ENCODE results near the gene LDHA.
A peak's percentile ranks its signal among the peaks of the same experiment; 100 is the strongest.

Gene LDHA

GRCh38 chr11:18394275-18394927 lies at the start of gene LDHA:
LDHA (plus strand) TSS chr11:18394563; CDS start chr11:18396843, 2,280 bp downstream.
- peak; percentile 98 for DNase-seq

- no peak for DNase-seq
These were observed 46.8 kb upstream of the LDHA start for GRCh38 chr11:18347471-18348125.

- no peak for DNase-seq
These were observed 41.8 kb upstream of the LDHA start for GRCh38 chr11:18352581-18352980.

DNA sequence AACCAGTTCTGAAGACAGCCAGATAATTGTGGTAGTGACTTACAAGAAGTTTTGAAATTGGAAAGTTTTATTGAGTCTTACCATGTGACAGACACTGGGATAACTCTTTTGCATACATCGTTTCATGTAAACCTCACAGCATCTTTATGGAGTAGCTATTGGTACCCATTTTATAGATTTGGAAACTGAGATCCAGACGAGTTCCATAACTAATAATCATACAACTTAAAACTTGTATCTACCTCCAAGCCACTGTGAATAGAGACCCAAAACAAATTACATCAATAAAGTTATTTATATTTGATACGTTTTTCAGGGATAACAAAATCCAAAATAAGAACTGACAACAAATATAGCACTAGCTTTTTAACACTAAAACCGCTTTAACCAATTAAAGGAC lies 35.7 kb upstream of the LDHA start:
- DNase-seq, result no peak

GRCh38 chr11:18361154-18361553 lies 33.2 kb upstream of the LDHA start:
- no peak for DNase-seq

DNA sequence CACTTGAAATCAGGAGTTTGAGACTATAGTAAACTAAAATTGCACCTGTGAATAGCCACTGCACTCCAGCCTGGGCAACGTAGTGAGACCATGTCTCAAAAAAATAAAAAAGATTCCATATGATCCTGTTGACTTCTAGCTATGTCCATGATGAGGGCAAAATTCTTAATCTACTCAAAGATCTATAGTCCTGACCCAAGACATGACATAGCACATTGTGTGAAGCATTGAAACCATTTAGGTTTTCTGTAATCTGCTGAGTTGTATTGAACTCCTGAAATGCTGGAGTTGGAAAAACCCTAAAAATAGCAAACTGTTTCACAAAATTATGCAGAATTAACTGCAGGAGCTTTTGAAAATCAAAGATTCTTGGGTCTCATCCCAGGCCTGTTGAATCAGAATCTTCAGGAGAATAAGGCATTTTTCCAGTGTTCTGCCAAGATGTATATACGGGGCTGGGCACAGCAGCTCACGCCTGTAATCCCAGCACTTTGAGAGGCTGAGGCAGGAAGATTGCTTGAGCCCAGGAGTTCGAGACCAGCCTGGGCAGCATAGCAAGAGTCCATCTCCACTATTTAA lies 29.8 kb upstream of the LDHA start:
- DNase-seq, result no peak

- no peak for DNase-seq
These were observed 28.6 kb upstream of the LDHA start for GRCh38 chr11:18365741-18366140.

- DNase-seq, result no peak
These were observed 28.1 kb upstream of the LDHA start for GRCh38 chr11:18366286-18366685.

DNA sequence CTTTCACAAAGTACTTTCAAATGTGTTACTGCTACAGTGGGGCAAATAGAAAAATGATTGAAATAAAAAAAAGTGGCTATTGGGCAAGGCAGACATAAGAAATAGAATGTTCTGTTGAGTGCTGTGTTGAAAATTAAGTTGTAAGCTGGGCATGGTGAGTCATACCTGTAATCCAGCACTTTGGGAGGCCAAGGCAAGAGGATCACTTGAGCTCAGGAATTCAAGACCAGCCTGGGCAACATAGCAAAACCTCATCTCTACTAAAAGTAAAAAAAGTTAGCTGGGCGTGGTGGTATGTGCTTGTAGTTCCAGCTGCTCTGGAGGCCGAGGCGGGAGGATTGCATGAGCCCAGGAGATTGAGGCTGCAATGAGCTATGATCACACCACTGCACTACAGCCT lies 26.9 kb upstream of the LDHA start:
- DNase-seq, result no peak

GRCh38 chr11:18368221-18368620 lies 26.1 kb upstream of the LDHA start:
- DNase-seq, result no peak

GRCh38 chr11:18369398-18369797 lies 25.0 kb upstream of the LDHA start:
- no peak for DNase-seq

- no peak for DNase-seq
These were observed 23.1 kb upstream of the LDHA start for GRCh38 chr11:18371279-18371678.

DNA sequence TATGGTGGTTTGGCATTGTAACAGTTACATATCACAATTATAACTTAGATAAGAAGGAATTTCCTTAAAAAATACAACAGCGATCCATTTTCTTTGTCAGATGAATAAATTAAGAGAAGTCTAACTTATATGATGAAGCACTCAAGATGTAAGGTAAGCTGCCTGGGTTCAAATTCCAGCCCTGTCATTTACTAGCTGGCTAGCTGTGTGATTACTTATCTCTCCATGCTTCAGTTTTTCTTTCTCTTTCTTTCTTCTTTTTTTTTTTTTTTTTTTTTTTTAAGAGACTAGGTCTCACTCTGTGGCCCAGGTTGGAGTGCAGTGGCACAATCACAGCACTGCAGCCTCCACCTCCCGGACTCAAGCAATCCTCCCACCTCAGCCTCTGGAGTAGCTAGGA lies 22.2 kb upstream of the LDHA start:
- DNase-seq, result no peak

DNA sequence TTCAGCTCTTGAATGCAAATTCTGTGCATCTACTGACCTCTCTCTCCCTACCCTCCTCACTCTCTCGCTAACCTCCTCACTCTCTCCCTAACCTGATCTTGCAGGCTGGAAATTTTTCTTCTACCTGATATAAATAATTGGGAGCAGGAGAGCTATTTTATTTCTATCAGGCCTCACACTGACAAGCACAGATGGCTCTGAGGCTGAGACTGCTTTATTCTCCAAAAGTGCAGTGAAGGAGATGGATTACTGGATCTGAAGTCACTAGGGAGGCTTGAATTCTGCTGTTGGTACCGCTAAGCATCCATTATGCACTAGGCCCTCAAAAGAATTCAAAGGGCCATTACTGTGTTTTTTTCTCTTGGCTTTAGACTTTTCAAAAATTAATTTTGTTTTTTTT lies 19.4 kb upstream of the LDHA start:
- DNase-seq, result no peak

- no peak for DNase-seq
These were observed 18.4 kb upstream of the LDHA start for GRCh38 chr11:18375941-18376340.

GRCh38 chr11:18379201-18379600 lies 15.2 kb upstream of the LDHA start:
- DNase-seq, result no peak

GRCh38 chr11:18383388-18384156 lies 10.8 kb upstream of the LDHA start:
- peak; percentile 63 for DNase-seq

DNA sequence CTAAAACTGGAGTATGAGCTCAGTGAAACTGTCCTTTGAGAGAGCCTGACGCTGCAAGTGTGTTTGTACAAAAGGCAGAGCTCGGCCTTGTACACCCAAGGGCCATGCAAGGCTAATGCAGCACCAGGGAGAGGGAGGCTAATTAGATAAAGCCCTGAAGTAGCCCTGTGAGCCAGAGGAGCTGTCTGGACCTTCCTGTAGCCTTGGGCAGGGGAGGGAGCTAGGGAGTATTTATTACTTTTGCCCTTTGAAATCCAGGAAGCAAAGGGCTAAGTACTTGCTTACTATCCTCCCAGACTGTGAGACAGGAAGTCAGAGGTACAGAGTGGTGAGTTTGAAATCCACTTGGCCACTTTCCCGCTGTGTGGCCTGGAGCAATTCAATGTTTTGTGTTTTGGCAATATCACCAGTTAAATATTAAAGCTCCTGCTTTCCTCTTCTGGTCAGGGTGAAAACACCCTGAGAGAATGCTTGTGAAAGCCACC lies 10.2 kb upstream of the LDHA start:
- DNase-seq, result no peak

GRCh38 chr11:18390088-18390487 lies 4.3 kb upstream of the LDHA start:
- no peak for DNase-seq

DNA sequence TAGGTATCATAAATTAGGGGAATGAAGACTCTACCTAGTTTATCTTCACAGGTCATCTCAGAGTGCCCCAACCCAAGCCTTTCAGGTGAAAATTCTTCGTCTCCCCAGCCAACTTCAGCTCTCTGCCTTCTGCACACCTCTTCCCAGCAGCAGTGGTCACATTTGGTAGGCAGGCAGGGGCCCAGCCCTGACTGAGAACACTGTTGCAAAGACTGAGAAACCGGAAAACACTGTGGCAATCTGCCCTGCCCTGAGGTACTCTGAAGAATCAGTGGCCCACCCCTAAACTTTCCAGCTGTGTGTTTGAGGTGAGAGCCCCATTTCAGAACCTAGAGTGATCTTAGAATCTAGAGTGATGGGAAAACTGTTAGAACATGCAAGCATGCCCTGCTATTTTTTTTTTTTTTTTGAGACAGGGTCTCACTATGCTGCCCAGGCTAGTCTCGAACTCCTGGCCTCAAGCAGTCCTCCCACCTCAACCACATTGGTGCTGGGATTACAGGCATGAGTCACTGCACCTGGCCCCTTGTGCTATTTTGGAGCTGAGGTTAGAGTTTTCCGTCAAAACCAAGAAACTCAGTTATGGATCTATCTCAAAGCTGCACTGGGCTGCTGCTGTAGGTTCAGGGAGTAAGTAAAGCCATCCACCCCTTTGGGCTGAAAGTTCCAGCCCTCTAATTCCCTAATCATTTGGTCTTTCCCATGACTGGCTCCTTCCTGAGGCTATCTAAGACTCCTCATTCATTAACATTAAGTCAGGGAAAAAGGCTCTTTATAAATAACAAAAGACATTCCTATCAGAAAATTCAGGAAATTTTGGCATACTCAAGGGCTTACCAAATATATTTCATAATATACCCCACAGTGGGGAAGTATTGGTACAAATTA lies 1.7 kb upstream of the LDHA start:
- DNase-seq, result no peak

- DNase-seq, result no peak
These were observed 635 bp upstream of the LDHA start for GRCh38 chr11:18393581-18394274.

Measured in CD4-positive, alpha-beta T cell treated with Interferon gamma for 1 hour (primary cell).